Stimulated activated CD4-positive, alpha-beta T cell treated with anti-CD3 and anti-CD28 coated beads, Interleukin-2, amount 100 ng/mL, for 4 hours (primary cell): ENCODE results near the gene SLC25A22.

Experiments
- DNase-seq: peaks from one replicate; pipeline ENCODE4 v3.0.0-alpha.2; 2020; ENCODE audit warnings: low read depth

The SLC25A22 gene

GRCh38 chr11:833849-834311, 35.8 kb upstream of the SLC25A22 start:
- no peak for DNase-seq

GRCh38 chr11:833114-833791, 35.2 kb upstream of the SLC25A22 start:
- no peak for DNase-seq

- DNase-seq: peak; percentile 40
Observed at GRCh38 chr11:832529-833113, 34.5 kb upstream of the SLC25A22 start, which contains the start of gene CD151. Gene CD151, plus strand, starts transcription at chr11:832952. Its CDS starts 3,118 bp downstream, at chr11:836070.

- no peak for DNase-seq
Observed at GRCh38 chr11:831961-832528, 34.0 kb upstream of the SLC25A22 start.

GRCh38 chr11:831118-831864, 33.2 kb upstream of the SLC25A22 start:
- no peak for DNase-seq

GRCh38 chr11:830295-831117, 32.4 kb upstream of the SLC25A22 start:
- peak; percentile 25 for DNase-seq

GRCh38 chr11:829847-830294, 31.8 kb upstream of the SLC25A22 start:
- no peak for DNase-seq

GRCh38 chr11:829176-829846, 31.2 kb upstream of the SLC25A22 start:
- DNase-seq: no peak

GRCh38 chr11:828506-829175, 30.6 kb upstream of the SLC25A22 start:
- no peak for DNase-seq

GRCh38 chr11:827897-828192, 29.8 kb upstream of the SLC25A22 start, which contains the start of gene CRACR2B:
Gene CRACR2B, plus strand, starts transcription at chr11:827919. Its CDS starts 689 bp downstream, at chr11:828608.
- DNase-seq: no peak

GRCh38 chr11:827146-827896, 29.2 kb upstream of the SLC25A22 start:
- DNase-seq: no peak

GRCh38 chr11:826836-827145, 28.7 kb upstream of the SLC25A22 start:
- no peak for DNase-seq

- no peak for DNase-seq
Observed at GRCh38 chr11:826227-826621, 28.1 kb upstream of the SLC25A22 start.

- no peak for DNase-seq
Observed at GRCh38 chr11:825366-826226, 27.5 kb upstream of the SLC25A22 start.

GRCh38 chr11:824942-825341, 26.9 kb upstream of the SLC25A22 start:
- no peak for DNase-seq

- DNase-seq: no peak
Observed at GRCh38 chr11:824292-824880, 26.3 kb upstream of the SLC25A22 start.

GRCh38 chr11:823441-824291, 25.6 kb upstream of the SLC25A22 start:
- no peak for DNase-seq
